GM10266 (cell line): ENCODE measurements around the gene NASP.

Source experiments
- DNase-seq: peaks from one replicate; pipeline ENCODE4 v3.0.0; 2012; ENCODE audit errors: extremely low spot score
- CTCF ChIP-seq: IDR thresholded peaks from 2 replicates; pipeline ENCODE4 v1.5.1; 2012; ENCODE audit warnings: mild to moderate bottlenecking, low read depth; ENCODE audit not compliant: control insufficient read depth, insufficient read depth; ENCODE audit errors: missing control alignments

The NASP gene

GRCh38 chr1:45620588-45621500 is 37.0 kb downstream of the NASP start:
- no peak for DNase-seq
- no peak for TF ChIP-seq CTCF

- DNase-seq: no peak
- no peak for TF ChIP-seq CTCF
Observed at GRCh38 chr1:45621501-45621836, 37.6 kb downstream of the NASP start.

- no peak for DNase-seq
- TF ChIP-seq CTCF: no peak
Observed at GRCh38 chr1:45621895-45622523, 38.2 kb downstream of the NASP start.

GRCh38 chr1:45622524-45623394 is 38.9 kb downstream of the NASP start:
- no peak for TF ChIP-seq CTCF
- no peak for DNase-seq

GRCh38 chr1:45623972-45624371 is 40.1 kb downstream of the NASP start, which contains the start of gene CCDC17:
Gene CCDC17, minus strand, starts transcription at chr1:45624054. Its CDS starts 145 bp downstream, at chr1:45623909.
- DNase-seq: no peak
- TF ChIP-seq CTCF: no peak

- TF ChIP-seq CTCF: no peak
- DNase-seq: no peak
Observed at GRCh38 chr1:45629035-45629434, 45.2 kb downstream of the NASP start.
